ENCODE results near the gene NKX2-2.

GRCh38 chr20:21528870-21529269, 15.0 kb upstream of the NKX2-2 start:
- TF ChIP-seq GABPA (IDR thresholded peaks at IDR 0.05 in 1 of 2, conservative IDR thresholded peaks at IDR 0.05 in 1 of 2) (no peak), YY1 (IDR thresholded peaks at IDR 0.05) (no peak), CTCF (IDR thresholded peaks at IDR 0.05; ENCODE audit: low read depth, low read length, missing input control) (no peak), RAD21 (IDR thresholded peaks at IDR 0.05) (no peak)
- TF ChIP-seq, protein P1, sequence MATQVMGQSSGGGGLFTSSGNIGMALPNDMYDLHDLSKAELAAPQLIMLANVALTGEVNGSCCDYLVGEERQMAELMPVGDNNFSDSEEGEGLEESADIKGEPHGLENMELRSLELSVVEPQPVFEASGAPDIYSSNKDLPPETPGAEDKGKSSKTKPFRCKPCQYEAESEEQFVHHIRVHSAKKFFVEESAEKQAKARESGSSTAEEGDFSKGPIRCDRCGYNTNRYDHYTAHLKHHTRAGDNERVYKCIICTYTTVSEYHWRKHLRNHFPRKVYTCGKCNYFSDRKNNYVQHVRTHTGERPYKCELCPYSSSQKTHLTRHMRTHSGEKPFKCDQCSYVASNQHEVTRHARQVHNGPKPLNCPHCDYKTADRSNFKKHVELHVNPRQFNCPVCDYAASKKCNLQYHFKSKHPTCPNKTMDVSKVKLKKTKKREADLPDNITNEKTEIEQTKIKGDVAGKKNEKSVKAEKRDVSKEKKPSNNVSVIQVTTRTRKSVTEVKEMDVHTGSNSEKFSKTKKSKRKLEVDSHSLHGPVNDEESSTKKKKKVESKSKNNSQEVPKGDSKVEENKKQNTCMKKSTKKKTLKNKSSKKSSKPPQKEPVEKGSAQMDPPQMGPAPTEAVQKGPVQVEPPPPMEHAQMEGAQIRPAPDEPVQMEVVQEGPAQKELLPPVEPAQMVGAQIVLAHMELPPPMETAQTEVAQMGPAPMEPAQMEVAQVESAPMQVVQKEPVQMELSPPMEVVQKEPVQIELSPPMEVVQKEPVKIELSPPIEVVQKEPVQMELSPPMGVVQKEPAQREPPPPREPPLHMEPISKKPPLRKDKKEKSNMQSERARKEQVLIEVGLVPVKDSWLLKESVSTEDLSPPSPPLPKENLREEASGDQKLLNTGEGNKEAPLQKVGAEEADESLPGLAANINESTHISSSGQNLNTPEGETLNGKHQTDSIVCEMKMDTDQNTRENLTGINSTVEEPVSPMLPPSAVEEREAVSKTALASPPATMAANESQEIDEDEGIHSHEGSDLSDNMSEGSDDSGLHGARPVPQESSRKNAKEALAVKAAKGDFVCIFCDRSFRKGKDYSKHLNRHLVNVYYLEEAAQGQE (IDR thresholded peaks at IDR 0.05), result no peak
- TF ChIP-seq, protein P2, sequence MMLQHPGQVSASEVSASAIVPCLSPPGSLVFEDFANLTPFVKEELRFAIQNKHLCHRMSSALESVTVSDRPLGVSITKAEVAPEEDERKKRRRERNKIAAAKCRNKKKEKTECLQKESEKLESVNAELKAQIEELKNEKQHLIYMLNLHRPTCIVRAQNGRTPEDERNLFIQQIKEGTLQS (IDR thresholded peaks at IDR 0.05), result no peak

All from liver (tissue), 3 donors.